Measurements from ENCODE around the gene FAM78A. TPM values are rescaled to one million over a fixed set of nuclear protein-coding genes. Genes with fewer than 3 reads are reported as not detected.

FAM78A gene
- total RNA-seq, 1 donor from 2014 or later = 14.9 TPM

GRCh38 chr9:131278702-131279111, 2.4 kb upstream of the FAM78A start:
- peaks cover 30% of the 10 kb centered on the region for H3K4me1 Mint-ChIP-seq (ENCODE audit: low read depth, unreplicated experiment)
- H3K4me3 Mint-ChIP-seq (ENCODE audit: unreplicated experiment) = no peak overlapping the region
- H3K27ac Mint-ChIP-seq (ENCODE audit: unreplicated experiment) = no peak overlapping the region
- peaks cover 12% of the 10 kb centered on the region for H3K9me3 Mint-ChIP-seq (ENCODE audit: unreplicated experiment)
- TF ChIP-seq, protein P1, sequence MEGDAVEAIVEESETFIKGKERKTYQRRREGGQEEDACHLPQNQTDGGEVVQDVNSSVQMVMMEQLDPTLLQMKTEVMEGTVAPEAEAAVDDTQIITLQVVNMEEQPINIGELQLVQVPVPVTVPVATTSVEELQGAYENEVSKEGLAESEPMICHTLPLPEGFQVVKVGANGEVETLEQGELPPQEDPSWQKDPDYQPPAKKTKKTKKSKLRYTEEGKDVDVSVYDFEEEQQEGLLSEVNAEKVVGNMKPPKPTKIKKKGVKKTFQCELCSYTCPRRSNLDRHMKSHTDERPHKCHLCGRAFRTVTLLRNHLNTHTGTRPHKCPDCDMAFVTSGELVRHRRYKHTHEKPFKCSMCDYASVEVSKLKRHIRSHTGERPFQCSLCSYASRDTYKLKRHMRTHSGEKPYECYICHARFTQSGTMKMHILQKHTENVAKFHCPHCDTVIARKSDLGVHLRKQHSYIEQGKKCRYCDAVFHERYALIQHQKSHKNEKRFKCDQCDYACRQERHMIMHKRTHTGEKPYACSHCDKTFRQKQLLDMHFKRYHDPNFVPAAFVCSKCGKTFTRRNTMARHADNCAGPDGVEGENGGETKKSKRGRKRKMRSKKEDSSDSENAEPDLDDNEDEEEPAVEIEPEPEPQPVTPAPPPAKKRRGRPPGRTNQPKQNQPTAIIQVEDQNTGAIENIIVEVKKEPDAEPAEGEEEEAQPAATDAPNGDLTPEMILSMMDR (IDR thresholded peaks at IDR 0.05; ENCODE audit: partially characterized antibody, unreplicated experiment) = no peak
- H3K27me3 Mint-ChIP-seq (ENCODE audit: unreplicated experiment) = peaks cover 13% of the 10 kb centered on the region
- H3K36me3 Mint-ChIP-seq (ENCODE audit: unreplicated experiment) = no peaks in the 10 kb centered on the region
- DNase-seq = no peak

GRCh38 chr9:131277910-131278701, 1.8 kb upstream of the FAM78A start:
- Mint-ChIP-seq H3K4me3 (ENCODE audit: unreplicated experiment) (peak overlapping the region; percentile 75), H3K4me1 (ENCODE audit: low read depth, unreplicated experiment) (peaks cover 32% of the 10 kb centered on the region), H3K36me3 (ENCODE audit: unreplicated experiment) (no peaks in the 10 kb centered on the region), H3K9me3 (ENCODE audit: unreplicated experiment) (peaks cover 12% of the 10 kb centered on the region), H3K27me3 (ENCODE audit: unreplicated experiment) (peaks cover 13% of the 10 kb centered on the region), H3K27ac (ENCODE audit: unreplicated experiment) (peak overlapping the region; percentile 83)
- DNase-seq = peak; percentile 88
- TF ChIP-seq, protein P1 (IDR thresholded peaks at IDR 0.05; ENCODE audit: partially characterized antibody, unreplicated experiment) = no peak

DNA sequence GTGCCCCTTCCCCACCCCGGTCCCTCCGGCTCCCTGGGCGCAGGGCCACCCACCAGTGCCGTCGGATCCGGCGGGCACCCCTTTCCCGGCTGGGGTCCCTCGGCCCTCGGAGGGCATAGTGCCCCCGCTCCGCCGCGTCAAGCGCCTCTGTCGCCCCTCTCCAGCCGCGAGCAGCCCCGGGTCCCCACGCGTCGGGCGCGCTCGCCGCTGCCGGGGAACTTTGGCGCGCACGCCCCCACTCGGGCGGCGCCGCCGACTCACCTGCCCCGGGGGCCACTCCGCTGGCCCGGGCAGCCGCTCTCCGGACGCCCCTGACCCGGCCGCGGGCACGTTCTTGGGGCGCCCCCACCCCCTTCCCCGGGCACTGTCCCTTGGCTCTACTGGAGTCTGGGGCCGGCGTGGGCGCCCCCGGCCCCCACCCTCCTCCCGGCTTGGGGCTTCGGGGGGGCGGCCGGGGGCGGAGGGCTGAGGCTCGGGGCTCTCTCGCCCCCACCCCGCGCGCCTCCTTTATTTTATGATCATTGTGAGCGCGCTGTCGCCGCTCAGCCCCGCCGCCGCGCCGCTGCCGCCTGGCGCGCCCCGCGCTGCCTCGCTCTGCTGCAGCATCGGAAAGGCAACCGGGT, 1.1 kb upstream of the FAM78A start:
- Mint-ChIP-seq H3K4me3 (ENCODE audit: unreplicated experiment) (no peak overlapping the region), H3K9me3 (ENCODE audit: unreplicated experiment) (peaks cover 12% of the 10 kb centered on the region), H3K27ac (ENCODE audit: unreplicated experiment) (no peak overlapping the region), H3K4me1 (ENCODE audit: low read depth, unreplicated experiment) (peaks cover 35% of the 10 kb centered on the region), H3K36me3 (ENCODE audit: unreplicated experiment) (no peaks in the 10 kb centered on the region), H3K27me3 (ENCODE audit: unreplicated experiment) (peaks cover 13% of the 10 kb centered on the region)
- DNase-seq = no peak
- TF ChIP-seq, protein P1 (IDR thresholded peaks at IDR 0.05; ENCODE audit: partially characterized antibody, unreplicated experiment) = no peak

GRCh38 chr9:131276891-131277286, 579 bp upstream of the FAM78A start:
- TF ChIP-seq, protein P1 (IDR thresholded peaks at IDR 0.05; ENCODE audit: partially characterized antibody, unreplicated experiment) = no peak
- no peaks in the 10 kb centered on the region for H3K36me3 Mint-ChIP-seq (ENCODE audit: unreplicated experiment)
- peaks cover 30% of the 10 kb centered on the region for H3K4me1 Mint-ChIP-seq (ENCODE audit: low read depth, unreplicated experiment)
- no peak overlapping the region for H3K27ac Mint-ChIP-seq (ENCODE audit: unreplicated experiment)
- no peak for DNase-seq
- no peak overlapping the region for H3K4me3 Mint-ChIP-seq (ENCODE audit: unreplicated experiment)
- peaks cover 8% of the 10 kb centered on the region for H3K9me3 Mint-ChIP-seq (ENCODE audit: unreplicated experiment)
- H3K27me3 Mint-ChIP-seq (ENCODE audit: unreplicated experiment) = peaks cover 9% of the 10 kb centered on the region

Measured in glutamatergic neuron (in vitro differentiated cells).